ENCODE results near the gene NPL. TPM values are rescaled to one million over a fixed set of nuclear protein-coding genes. Genes with fewer than 3 reads are reported as not detected.

The NPL gene
- polyA plus RNA-seq, 1 of the 3 experiments (the other 2 are of a cell fraction): 1.5 TPM

DNA sequence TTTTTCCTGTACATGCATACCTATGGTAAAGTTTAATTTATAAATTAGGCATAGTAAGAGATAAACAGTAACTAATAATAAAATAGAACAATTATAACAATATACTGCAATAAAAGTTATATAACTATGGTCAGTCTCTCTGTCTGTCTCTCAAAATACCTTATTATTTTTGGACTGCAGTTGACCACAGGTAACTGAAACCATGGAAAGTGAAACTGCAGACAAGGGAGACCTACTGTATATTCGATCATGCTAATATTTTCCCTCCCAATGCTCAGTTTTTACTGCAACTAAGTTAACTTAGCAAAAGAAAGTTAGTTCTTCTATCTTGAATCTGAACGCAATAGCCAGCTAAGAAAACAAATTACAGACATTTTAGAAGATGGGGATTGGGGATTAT lies 37.3 kb downstream of the NPL start:
- no peak overlapping the region for H2AFZ ChIP-seq (ENCODE audit: low read depth)
- POLR2A ChIA-PET: no interaction called here

DNA sequence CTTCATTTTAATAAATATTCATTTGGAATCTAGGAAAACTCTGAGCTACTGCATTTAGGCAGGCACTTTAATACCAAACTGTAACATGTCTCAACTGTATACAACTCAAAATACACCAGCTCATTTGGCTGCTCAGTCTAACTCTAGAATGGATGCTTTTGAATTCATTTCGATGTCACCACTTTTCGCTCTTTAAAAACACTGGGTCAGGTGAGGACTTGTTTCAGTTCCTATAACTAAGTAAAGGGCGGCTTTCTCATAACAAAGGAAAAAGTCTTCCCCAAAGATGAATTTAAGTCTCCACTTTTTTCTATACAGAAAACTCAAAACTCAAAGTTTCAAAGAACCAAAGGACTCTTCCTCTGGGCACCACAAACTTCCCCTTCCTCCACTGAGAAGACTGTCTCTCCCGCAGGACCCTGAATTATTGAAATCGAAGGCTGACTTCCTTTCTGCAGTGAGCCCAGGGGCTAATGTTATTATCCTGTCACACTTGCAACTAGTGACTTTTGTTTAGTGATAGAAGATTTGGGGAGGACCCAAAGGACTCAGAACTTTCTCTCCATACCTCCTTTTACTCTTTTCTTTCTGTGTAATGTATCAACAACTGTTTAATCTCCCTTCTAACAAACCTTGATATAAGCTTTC lies 39.8 kb downstream of the NPL start:
- 96% methylated on average over 5 of the region's 5 CpGs for WGBS (ENCODE audit: low lambda C conversion rate)
- DNase-seq: no peak
- H2AFZ ChIP-seq (ENCODE audit: low read depth): no peak overlapping the region
- H3K27ac ChIP-seq (ENCODE audit: low read depth in 2 of 2, low read length in 1 of 2): no peak overlapping the region
- no peaks in the 10 kb centered on the region for H3K79me2 ChIP-seq (ENCODE audit: insufficient read depth)
- H3K4me3 ChIP-seq (ENCODE audit: low read depth in 2 of 2, low read length in 1 of 2): no peak overlapping the region
- H3K9me2 ChIP-seq: no peaks in the 10 kb centered on the region
- H4K20me1 ChIP-seq (ENCODE audit: insufficient read depth): no peaks in the 10 kb centered on the region
- H3K4me2 ChIP-seq: no peak overlapping the region
- peaks cover 0 to 9% of the 10 kb centered on the region in 2 experiments for H3K36me3 ChIP-seq (replicated peaks in 1 of 2; ENCODE audit: control insufficient read depth in 1 of 2, insufficient read depth in 2 of 2, low read length in 1 of 2)
- H3K27me3 ChIP-seq (ENCODE audit: insufficient read depth): no peaks in the 10 kb centered on the region
- ChIA-PET POLR2A (no interaction called here), CTCF (interaction anchor here (0.6 to 1.1 kb wide), 2 partner anchors 168 to 234 kb away, joined by 3 read pairs; no protein-coding TSS in a partner anchor)
- H3F3A ChIP-seq (replicated peaks; ENCODE audit: insufficient read depth): no peaks in the 10 kb centered on the region
- H3K9ac ChIP-seq: no peak overlapping the region
- no peaks in the 10 kb centered on the region; a peak in 2 of 4 replicates for H3K4me1 ChIP-seq (ENCODE audit: control insufficient read depth in 1 of 2, insufficient read depth in 2 of 2, low read depth in 1 of 2, low read length in 1 of 2)
- no peaks in the 10 kb centered on the region for H3K9me3 ChIP-seq
- TF ChIP-seq FOXM1 (IDR thresholded peaks at IDR 0.05; ENCODE audit: low read depth): no peak
- TF ChIP-seq, protein P1, sequence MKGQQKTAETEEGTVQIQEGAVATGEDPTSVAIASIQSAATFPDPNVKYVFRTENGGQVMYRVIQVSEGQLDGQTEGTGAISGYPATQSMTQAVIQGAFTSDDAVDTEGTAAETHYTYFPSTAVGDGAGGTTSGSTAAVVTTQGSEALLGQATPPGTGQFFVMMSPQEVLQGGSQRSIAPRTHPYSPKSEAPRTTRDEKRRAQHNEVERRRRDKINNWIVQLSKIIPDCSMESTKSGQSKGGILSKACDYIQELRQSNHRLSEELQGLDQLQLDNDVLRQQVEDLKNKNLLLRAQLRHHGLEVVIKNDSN (IDR thresholded peaks at IDR 0.05; ENCODE audit: borderline replicate concordance, low read depth): no peak
- TF ChIP-seq, protein P2, sequence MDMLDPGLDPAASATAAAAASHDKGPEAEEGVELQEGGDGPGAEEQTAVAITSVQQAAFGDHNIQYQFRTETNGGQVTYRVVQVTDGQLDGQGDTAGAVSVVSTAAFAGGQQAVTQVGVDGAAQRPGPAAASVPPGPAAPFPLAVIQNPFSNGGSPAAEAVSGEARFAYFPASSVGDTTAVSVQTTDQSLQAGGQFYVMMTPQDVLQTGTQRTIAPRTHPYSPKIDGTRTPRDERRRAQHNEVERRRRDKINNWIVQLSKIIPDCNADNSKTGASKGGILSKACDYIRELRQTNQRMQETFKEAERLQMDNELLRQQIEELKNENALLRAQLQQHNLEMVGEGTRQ (IDR thresholded peaks at IDR 0.05; ENCODE audit: borderline replicate concordance, low read depth, low read length): no peak
- TF ChIP-seq, protein P3, sequence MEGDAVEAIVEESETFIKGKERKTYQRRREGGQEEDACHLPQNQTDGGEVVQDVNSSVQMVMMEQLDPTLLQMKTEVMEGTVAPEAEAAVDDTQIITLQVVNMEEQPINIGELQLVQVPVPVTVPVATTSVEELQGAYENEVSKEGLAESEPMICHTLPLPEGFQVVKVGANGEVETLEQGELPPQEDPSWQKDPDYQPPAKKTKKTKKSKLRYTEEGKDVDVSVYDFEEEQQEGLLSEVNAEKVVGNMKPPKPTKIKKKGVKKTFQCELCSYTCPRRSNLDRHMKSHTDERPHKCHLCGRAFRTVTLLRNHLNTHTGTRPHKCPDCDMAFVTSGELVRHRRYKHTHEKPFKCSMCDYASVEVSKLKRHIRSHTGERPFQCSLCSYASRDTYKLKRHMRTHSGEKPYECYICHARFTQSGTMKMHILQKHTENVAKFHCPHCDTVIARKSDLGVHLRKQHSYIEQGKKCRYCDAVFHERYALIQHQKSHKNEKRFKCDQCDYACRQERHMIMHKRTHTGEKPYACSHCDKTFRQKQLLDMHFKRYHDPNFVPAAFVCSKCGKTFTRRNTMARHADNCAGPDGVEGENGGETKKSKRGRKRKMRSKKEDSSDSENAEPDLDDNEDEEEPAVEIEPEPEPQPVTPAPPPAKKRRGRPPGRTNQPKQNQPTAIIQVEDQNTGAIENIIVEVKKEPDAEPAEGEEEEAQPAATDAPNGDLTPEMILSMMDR (IDR thresholded peaks at IDR 0.05): no peak
- TF ChIP-seq, protein P4, sequence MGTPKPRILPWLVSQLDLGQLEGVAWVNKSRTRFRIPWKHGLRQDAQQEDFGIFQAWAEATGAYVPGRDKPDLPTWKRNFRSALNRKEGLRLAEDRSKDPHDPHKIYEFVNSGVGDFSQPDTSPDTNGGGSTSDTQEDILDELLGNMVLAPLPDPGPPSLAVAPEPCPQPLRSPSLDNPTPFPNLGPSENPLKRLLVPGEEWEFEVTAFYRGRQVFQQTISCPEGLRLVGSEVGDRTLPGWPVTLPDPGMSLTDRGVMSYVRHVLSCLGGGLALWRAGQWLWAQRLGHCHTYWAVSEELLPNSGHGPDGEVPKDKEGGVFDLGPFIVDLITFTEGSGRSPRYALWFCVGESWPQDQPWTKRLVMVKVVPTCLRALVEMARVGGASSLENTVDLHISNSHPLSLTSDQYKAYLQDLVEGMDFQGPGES (IDR thresholded peaks at IDR 0.05; ENCODE audit: low read depth, low read length): no peak
- TF ChIP-seq, protein P5, sequence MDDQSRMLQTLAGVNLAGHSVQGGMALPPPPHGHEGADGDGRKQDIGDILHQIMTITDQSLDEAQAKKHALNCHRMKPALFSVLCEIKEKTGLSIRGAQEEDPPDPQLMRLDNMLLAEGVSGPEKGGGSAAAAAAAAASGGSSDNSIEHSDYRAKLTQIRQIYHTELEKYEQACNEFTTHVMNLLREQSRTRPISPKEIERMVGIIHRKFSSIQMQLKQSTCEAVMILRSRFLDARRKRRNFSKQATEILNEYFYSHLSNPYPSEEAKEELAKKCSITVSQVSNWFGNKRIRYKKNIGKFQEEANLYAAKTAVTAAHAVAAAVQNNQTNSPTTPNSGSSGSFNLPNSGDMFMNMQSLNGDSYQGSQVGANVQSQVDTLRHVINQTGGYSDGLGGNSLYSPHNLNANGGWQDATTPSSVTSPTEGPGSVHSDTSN (IDR thresholded peaks at IDR 0.05): no peak
- TF ChIP-seq YY1 (IDR thresholded peaks at IDR 0.05; ENCODE audit: low read depth): no peak
- no peak for TF ChIP-seq EP300 (IDR thresholded peaks at IDR 0.05; ENCODE audit: borderline replicate concordance in 1 of 2, low read depth in 1 of 2, low read length in 1 of 2)
- no peak for TF ChIP-seq TCF12 (IDR thresholded peaks at IDR 0.05)
- no peak for TF ChIP-seq JUND (IDR thresholded peaks at IDR 0.05)
- TF ChIP-seq, protein P6, sequence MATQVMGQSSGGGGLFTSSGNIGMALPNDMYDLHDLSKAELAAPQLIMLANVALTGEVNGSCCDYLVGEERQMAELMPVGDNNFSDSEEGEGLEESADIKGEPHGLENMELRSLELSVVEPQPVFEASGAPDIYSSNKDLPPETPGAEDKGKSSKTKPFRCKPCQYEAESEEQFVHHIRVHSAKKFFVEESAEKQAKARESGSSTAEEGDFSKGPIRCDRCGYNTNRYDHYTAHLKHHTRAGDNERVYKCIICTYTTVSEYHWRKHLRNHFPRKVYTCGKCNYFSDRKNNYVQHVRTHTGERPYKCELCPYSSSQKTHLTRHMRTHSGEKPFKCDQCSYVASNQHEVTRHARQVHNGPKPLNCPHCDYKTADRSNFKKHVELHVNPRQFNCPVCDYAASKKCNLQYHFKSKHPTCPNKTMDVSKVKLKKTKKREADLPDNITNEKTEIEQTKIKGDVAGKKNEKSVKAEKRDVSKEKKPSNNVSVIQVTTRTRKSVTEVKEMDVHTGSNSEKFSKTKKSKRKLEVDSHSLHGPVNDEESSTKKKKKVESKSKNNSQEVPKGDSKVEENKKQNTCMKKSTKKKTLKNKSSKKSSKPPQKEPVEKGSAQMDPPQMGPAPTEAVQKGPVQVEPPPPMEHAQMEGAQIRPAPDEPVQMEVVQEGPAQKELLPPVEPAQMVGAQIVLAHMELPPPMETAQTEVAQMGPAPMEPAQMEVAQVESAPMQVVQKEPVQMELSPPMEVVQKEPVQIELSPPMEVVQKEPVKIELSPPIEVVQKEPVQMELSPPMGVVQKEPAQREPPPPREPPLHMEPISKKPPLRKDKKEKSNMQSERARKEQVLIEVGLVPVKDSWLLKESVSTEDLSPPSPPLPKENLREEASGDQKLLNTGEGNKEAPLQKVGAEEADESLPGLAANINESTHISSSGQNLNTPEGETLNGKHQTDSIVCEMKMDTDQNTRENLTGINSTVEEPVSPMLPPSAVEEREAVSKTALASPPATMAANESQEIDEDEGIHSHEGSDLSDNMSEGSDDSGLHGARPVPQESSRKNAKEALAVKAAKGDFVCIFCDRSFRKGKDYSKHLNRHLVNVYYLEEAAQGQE (IDR thresholded peaks at IDR 0.05; ENCODE audit: low read depth, low read length): no peak
- TF ChIP-seq TEAD4 (IDR thresholded peaks at IDR 0.05; ENCODE audit: borderline replicate concordance, insufficient read depth): no peak
- no peak for TF ChIP-seq SIN3A (IDR thresholded peaks at IDR 0.05; ENCODE audit: borderline replicate concordance, low read depth, low read length)
- TF ChIP-seq TAF1 (IDR thresholded peaks at IDR 0.05; ENCODE audit: borderline replicate concordance, low read depth, low read length): no peak
- TF ChIP-seq NFIC (IDR thresholded peaks at IDR 0.05; ENCODE audit: borderline replicate concordance): no peak
- no peak for TF ChIP-seq CHD2 (IDR thresholded peaks at IDR 0.05; ENCODE audit: low read length, partially characterized antibody)
- no peak for TF ChIP-seq NRF1 (IDR thresholded peaks at IDR 0.05; ENCODE audit: low read depth, low read length)

More for the DNA sequence above, 37.3 kb downstream of the NPL start:
- H3K4me1 ChIP-seq (ENCODE audit: control insufficient read depth in 1 of 2, insufficient read depth in 2 of 2, low read depth in 1 of 2, low read length in 1 of 2): no peaks in the 10 kb centered on the region; a peak in 2 of 4 replicates
- no peaks in the 10 kb centered on the region for H3K79me2 ChIP-seq (ENCODE audit: insufficient read depth)
- 72% methylated on average over 2 of the region's 2 CpGs for WGBS (ENCODE audit: low lambda C conversion rate)
- no peaks in the 10 kb centered on the region for H3K27me3 ChIP-seq (ENCODE audit: insufficient read depth)
- no peak overlapping the region for H3K27ac ChIP-seq (ENCODE audit: low read depth in 2 of 2, low read length in 1 of 2)
- no peak overlapping the region for H3K9ac ChIP-seq
- H3K4me2 ChIP-seq: no peak overlapping the region
- CTCF ChIA-PET: no interaction called here
- H3F3A ChIP-seq (replicated peaks; ENCODE audit: insufficient read depth): no peaks in the 10 kb centered on the region
- peaks cover 0 to 9% of the 10 kb centered on the region in 2 experiments for H3K36me3 ChIP-seq (replicated peaks in 1 of 2; ENCODE audit: control insufficient read depth in 1 of 2, insufficient read depth in 2 of 2, low read length in 1 of 2)
- TF ChIP-seq FOXJ3 (CRISPR knock-in tag; IDR thresholded peaks at IDR 0.05) (no peak), FOXM1 (IDR thresholded peaks at IDR 0.05; ENCODE audit: low read depth) (no peak), GATA2 (CRISPR knock-in tag; IDR thresholded peaks at IDR 0.05) (no peak)
- no peaks in the 10 kb centered on the region for H3K9me3 ChIP-seq
- DNase-seq: no peak
- H3K9me2 ChIP-seq: no peaks in the 10 kb centered on the region
- H3K4me3 ChIP-seq (ENCODE audit: low read depth in 2 of 2, low read length in 1 of 2): no peak overlapping the region
- no peaks in the 10 kb centered on the region for H4K20me1 ChIP-seq (ENCODE audit: insufficient read depth)
